SU-DHL-6 (cell line): ENCODE data around the gene SDR42E1.

Source experiments
- CTCF ChIP-seq: fragments of 200-600 bp; sonication (generic); IDR thresholded peaks from one replicate; pipeline ENCODE4 v1.5.1; 2017; ENCODE audit warnings: antibody characterized with exemption, mild to moderate bottlenecking, low read length, moderate library complexity; ENCODE audit not compliant: insufficient read depth, poor library complexity, severe bottlenecking
- EZH2phosphoT487 ChIP-seq: fragments of 200-600 bp; sonication (generic), shearing (Covaris generic); conservative IDR thresholded peaks from 2 replicates; pipeline ENCODE4 v1.6.1; 2018; ENCODE audit warnings: mild to moderate bottlenecking, antibody characterized with exemption, low read length, moderate library complexity, mixed read lengths

- TF ChIP-seq CTCF (no peak), EZH2phosphoT487 (no peak)
Measured at GRCh38 chr16:82055117-82055516, 43.8 kb upstream of the SDR42E1 start.
